PC-9 (cell line): ENCODE data around the gene RFTN1.

ENCODE experiments used
- CTCF ChIP-seq: fragments of 200-600 bp; sonication (generic); conservative IDR thresholded peaks from 2 replicates; pipeline ENCODE4 v1.6.1; 2017; ENCODE audit warnings: mixed run types, antibody characterized with exemption, mild to moderate bottlenecking, moderate library complexity
- EZH2 ChIP-seq: fragments of 200-600 bp; sonication (generic); IDR thresholded peaks from 2 replicates; pipeline ENCODE4 v1.8.0; 2017; ENCODE audit warnings: antibody characterized with exemption, low read depth

- TF ChIP-seq CTCF (no peak), EZH2 (no peak)
Measured at GRCh38 chr3:16286161-16286560, 227.3 kb downstream of the RFTN1 start.
